B cell (primary cell): Measurements from ENCODE around the gene KRTAP27-1.

ENCODE experiments used
- EZH2 ChIP-seq: IDR thresholded peaks from 2 replicates; pipeline ENCODE4 v1.6.1; 2012; ENCODE audit warnings: borderline replicate concordance, low read depth, mild to moderate bottlenecking, moderate library complexity, low read length; ENCODE audit not compliant: insufficient read depth, poor library complexity, severe bottlenecking
- TF ChIP-seq, protein P1 (sequence below): fragments of 200-600 bp; IDR thresholded peaks from one replicate; pipeline ENCODE4 v1.8.0; 2022; ENCODE audit warnings: antibody characterized with exemption, mild to moderate bottlenecking

GRCh38 chr21:30306884-30307283, 30.6 kb downstream of the KRTAP27-1 start:
- no peak for TF ChIP-seq EZH2
- TF ChIP-seq, protein P1, sequence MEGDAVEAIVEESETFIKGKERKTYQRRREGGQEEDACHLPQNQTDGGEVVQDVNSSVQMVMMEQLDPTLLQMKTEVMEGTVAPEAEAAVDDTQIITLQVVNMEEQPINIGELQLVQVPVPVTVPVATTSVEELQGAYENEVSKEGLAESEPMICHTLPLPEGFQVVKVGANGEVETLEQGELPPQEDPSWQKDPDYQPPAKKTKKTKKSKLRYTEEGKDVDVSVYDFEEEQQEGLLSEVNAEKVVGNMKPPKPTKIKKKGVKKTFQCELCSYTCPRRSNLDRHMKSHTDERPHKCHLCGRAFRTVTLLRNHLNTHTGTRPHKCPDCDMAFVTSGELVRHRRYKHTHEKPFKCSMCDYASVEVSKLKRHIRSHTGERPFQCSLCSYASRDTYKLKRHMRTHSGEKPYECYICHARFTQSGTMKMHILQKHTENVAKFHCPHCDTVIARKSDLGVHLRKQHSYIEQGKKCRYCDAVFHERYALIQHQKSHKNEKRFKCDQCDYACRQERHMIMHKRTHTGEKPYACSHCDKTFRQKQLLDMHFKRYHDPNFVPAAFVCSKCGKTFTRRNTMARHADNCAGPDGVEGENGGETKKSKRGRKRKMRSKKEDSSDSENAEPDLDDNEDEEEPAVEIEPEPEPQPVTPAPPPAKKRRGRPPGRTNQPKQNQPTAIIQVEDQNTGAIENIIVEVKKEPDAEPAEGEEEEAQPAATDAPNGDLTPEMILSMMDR, result no peak
